Endothelial cell of umbilical vein (primary cell): ENCODE measurements around the gene KAT8.

Source experiments
- POLR2A ChIP-seq: IDR thresholded peaks from 2 replicates; pipeline ENCODE4 v1.6.1; 2012; ENCODE audit warnings: low read depth, mild to moderate bottlenecking, control low read depth, low read length
- TF ChIP-seq, protein P1 (sequence below), 2 donors: IDR thresholded peaks; 1 replicate in 1 of 2; 2 replicates in 1 of 2; pipeline ENCODE4 v1.5.1; 2011; ENCODE audit warnings: low read length in 2 of 2, mild to moderate bottlenecking in 2 of 2, moderate library complexity in 2 of 2, control low read depth in 1 of 2, inconsistent platforms in 1 of 2, low read depth in 1 of 2; ENCODE audit not compliant: insufficient read depth in 1 of 2; ENCODE audit errors: extremely low read depth in 1 of 2

DNA sequence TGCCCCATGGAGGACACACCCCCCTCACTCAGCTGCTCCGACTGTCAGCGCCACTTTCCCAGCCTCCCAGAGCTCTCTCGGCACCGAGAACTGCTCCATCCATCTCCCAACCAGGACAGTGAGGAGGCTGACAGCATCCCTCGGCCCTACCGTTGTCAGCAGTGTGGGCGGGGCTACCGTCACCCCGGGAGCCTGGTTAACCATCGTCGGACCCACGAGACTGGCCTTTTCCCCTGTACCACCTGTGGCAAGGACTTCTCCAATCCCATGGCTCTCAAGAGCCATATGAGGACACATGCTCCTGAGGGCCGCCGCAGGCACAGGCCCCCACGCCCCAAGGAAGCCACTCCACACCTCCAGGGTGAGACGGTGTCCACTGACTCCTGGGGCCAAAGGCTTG lies 41.1 kb upstream of the KAT8 start:
- TF ChIP-seq, protein P1, sequence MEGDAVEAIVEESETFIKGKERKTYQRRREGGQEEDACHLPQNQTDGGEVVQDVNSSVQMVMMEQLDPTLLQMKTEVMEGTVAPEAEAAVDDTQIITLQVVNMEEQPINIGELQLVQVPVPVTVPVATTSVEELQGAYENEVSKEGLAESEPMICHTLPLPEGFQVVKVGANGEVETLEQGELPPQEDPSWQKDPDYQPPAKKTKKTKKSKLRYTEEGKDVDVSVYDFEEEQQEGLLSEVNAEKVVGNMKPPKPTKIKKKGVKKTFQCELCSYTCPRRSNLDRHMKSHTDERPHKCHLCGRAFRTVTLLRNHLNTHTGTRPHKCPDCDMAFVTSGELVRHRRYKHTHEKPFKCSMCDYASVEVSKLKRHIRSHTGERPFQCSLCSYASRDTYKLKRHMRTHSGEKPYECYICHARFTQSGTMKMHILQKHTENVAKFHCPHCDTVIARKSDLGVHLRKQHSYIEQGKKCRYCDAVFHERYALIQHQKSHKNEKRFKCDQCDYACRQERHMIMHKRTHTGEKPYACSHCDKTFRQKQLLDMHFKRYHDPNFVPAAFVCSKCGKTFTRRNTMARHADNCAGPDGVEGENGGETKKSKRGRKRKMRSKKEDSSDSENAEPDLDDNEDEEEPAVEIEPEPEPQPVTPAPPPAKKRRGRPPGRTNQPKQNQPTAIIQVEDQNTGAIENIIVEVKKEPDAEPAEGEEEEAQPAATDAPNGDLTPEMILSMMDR (IDR thresholded peaks at IDR 0.05; ENCODE audit: extremely low read depth in 1 of 2, insufficient read depth in 1 of 2, low read depth in 1 of 2, low read length in 2 of 2): no peak
- no peak for TF ChIP-seq POLR2A
